HepG2 (cell line): ENCODE measurements around the gene PRRT1B. TPM values are rescaled to one million over a fixed set of nuclear protein-coding genes. Genes with fewer than 3 reads are reported as not detected.
A peak's percentile ranks its signal among the peaks of the same experiment; 100 is the strongest.

Experiments
- CREB1 ChIP-seq, 2 experiments: fragments of 450-650 bp in 1 of 2; IDR thresholded peaks; 2 replicates each; pipeline ENCODE4 v1.6.1; 2016 to 2017; ENCODE audit warnings: control low read depth in 1 of 2, mild to moderate bottlenecking in 1 of 2, missing compliant biosample characterization in 1 of 2, missing genetic modification characterization in 1 of 2
- ESRRA ChIP-seq: sonication (generic); formaldehyde crosslinking; IDR thresholded peaks from 2 replicates; pipeline ENCODE4 v1.5.1; 2020; ENCODE audit warnings: mild to moderate bottlenecking, low read depth, missing genetic modification reagents
- JUNB ChIP-seq: sonication (generic); formaldehyde crosslinking; IDR thresholded peaks from 2 replicates; pipeline ENCODE4 v1.8.0; 2022; ENCODE audit warnings: missing genetic modification reagents, mild to moderate bottlenecking, borderline replicate concordance
- MED8 ChIP-seq: sonication (generic); formaldehyde crosslinking; IDR thresholded peaks from 2 replicates; pipeline ENCODE4 v1.8.1; 2023; ENCODE audit warnings: mild to moderate bottlenecking, missing genetic modification reagents; ENCODE audit not compliant: insufficient replicate concordance
- PBX3 ChIP-seq: sonication (generic); formaldehyde crosslinking; IDR thresholded peaks from 2 replicates; pipeline ENCODE4 v1.8.1; 2023; ENCODE audit warnings: missing genetic modification reagents, inconsistent platforms, borderline replicate concordance
- PHB2 ChIP-seq: fragments of 450-650 bp; IDR thresholded peaks from 2 replicates; pipeline ENCODE4 v1.6.1; 2018; ENCODE audit not compliant: partially characterized antibody
- SMYD3 ChIP-seq: sonication (generic); formaldehyde crosslinking; IDR thresholded peaks from 2 replicates; pipeline ENCODE4 v1.8.1; 2023; ENCODE audit warnings: mild to moderate bottlenecking, missing genetic modification reagents
- SOX5 ChIP-seq: IDR thresholded peaks from 2 replicates; pipeline ENCODE4 v1.6.1; 2016; ENCODE audit warnings: borderline replicate concordance
- ZIK1 ChIP-seq: sonication (generic); formaldehyde crosslinking; IDR thresholded peaks from 2 replicates; pipeline ENCODE4 v1.5.0; 2020; ENCODE audit warnings: mild to moderate bottlenecking, low read depth, missing genetic modification reagents, borderline replicate concordance
- ZKSCAN1 ChIP-seq: fragments of 150-350 bp; IDR thresholded peaks from 2 replicates; pipeline ENCODE4 v1.6.1; 2014; ENCODE audit warnings: low read length
- ZNF230 ChIP-seq: sonication (generic); formaldehyde crosslinking; IDR thresholded peaks from 2 replicates; pipeline ENCODE4 v1.4.0; 2020; ENCODE audit warnings: mild to moderate bottlenecking, missing genetic modification reagents
- ZNF234 ChIP-seq: sonication (generic); formaldehyde crosslinking; conservative IDR thresholded peaks from 2 replicates; pipeline ENCODE4 v1.5.1; 2020; ENCODE audit warnings: mild to moderate bottlenecking, missing genetic modification reagents
- ZNF572 ChIP-seq: sonication (generic); formaldehyde crosslinking; IDR thresholded peaks from 2 replicates; pipeline ENCODE4 v1.5.1; 2020; ENCODE audit warnings: mild to moderate bottlenecking, missing genetic modification reagents
- polyA plus RNA-seq, 8 experiments: library from polyadenylated mRNA; depleted of rRNA in 3 of 8; stranded (reverse) in 7 of 8; unstranded in 1 of 8; fragments of >200 nt; fragmentation: Illumina TruSeq in 4 of 8; extraction: Trizol in 4 of 8; gene quantifications; 2 replicates each; pipeline versions ENCODE4 v1.2.1 to v1.2.3, GENCODE V29; 2011 to 2016; ENCODE audit warnings: low read depth in 4 of 8, missing spikeins in 1 of 8, mixed read lengths in 1 of 8; ENCODE audit not compliant: insufficient read depth in 1 of 8
- total RNA-seq, 5 experiments: library from RNA; depleted of rRNA; stranded (reverse); fragments of >200 nt; fragmentation: Illumina TruSeq; extraction: Trizol; gene quantifications; 2 replicates each; pipeline ENCODE4 v1.2.3, GENCODE V29; 2016; ENCODE audit warnings: low read depth in 1 of 5
- TF ChIP-seq, protein P1 (sequence below), 2 experiments: IDR thresholded peaks; 2 replicates each; pipeline ENCODE4 v1.6.1; 2011 to 2012; ENCODE audit warnings: low read length in 2 of 2, borderline replicate concordance in 1 of 2, low read depth in 1 of 2, mild to moderate bottlenecking in 1 of 2, moderate library complexity in 1 of 2
- TF ChIP-seq, protein P2 (sequence below): IDR thresholded peaks from 2 replicates; pipeline ENCODE4 v1.6.1; 2016; ENCODE audit warnings: low read depth, missing genetic modification reagents, missing compliant biosample characterization
- TF ChIP-seq, protein P3 (sequence below): sonication (generic); formaldehyde crosslinking; IDR thresholded peaks from 2 replicates; pipeline ENCODE4 v1.9.0; 2022; ENCODE audit warnings: missing genetic modification reagents, mild to moderate bottlenecking, borderline replicate concordance

Gene PRRT1B
- total and polyA plus RNA-seq, 2 of the 13 experiments (the other 11 are each of a cell fraction or from before 2014, with no cell fraction given), result not detected

DNA sequence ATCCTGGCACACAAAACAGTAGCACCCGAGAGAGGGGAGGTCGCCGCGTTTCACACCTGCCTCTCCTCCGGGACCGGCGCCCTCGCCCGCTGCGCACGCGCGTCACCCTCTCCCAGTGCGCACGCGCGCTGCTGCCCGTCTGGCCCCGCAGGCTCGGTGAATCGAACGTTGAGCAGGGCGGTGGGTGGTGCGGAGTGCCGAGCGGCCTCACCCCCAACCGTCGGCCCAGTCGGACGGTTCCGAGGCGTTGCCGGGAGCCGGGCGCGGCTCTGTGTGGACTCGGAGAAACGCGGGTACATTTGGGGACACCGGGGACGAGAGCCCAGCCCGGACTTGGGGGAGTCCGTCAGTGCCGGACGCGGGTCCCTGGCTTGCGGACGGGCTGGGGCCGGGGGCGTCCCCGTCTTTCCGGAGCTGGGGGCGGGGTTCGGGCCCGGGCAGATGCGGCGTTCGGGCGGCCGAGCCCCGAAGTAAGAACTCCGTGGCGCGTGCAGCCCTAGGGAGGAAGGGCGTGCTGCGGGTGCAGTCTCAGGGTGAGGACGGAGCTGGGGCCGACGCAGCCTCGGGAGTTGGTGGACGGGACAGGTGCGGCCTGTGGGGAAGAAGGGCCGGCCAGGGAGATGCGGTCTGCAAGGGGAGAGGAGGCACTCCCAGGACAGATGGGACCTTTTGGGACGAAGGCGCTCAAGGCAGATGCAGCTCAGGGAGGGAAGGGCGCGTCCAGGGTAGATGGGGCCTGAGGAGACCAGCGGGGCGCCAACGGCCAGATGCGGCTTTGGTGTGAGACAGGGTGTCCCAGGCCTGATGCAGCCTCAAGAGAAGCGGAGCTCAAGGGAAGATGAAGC is 42.3 kb upstream of the PRRT1B start, which contains the start of gene POMT1 (continued):
- TF ChIP-seq MED8 (CRISPR knock-in tag) (no peak), CREB1 (IDR thresholded peaks at IDR 0.05) (no peak), CREB1 (CRISPR knock-in tag; IDR thresholded peaks at IDR 0.05) (no peak), SOX5 (CRISPR knock-in tag) (peak; percentile 40; the same call in 1 of the 2 replicates), JUNB (CRISPR knock-in tag) (no peak), ZIK1 (CRISPR knock-in tag) (peak; percentile 27; the same call in 1 of the 2 replicates), ZNF572 (CRISPR knock-in tag) (0 out of 2 replicates have a peak, but pooled peaks have one; percentile 87), PHB2 (no peak), SMYD3 (CRISPR knock-in tag) (no peak), ZNF234 (CRISPR knock-in tag) (no peak; the same call in 1 of the 2 replicates), ZKSCAN1 (no peak), PBX3 (CRISPR knock-in tag) (0 out of 2 replicates have a peak, but pooled peaks have one; percentile 3), ESRRA (CRISPR knock-in tag) (no peak), ZNF230 (CRISPR knock-in tag) (no peak)
- TF ChIP-seq, protein P1, sequence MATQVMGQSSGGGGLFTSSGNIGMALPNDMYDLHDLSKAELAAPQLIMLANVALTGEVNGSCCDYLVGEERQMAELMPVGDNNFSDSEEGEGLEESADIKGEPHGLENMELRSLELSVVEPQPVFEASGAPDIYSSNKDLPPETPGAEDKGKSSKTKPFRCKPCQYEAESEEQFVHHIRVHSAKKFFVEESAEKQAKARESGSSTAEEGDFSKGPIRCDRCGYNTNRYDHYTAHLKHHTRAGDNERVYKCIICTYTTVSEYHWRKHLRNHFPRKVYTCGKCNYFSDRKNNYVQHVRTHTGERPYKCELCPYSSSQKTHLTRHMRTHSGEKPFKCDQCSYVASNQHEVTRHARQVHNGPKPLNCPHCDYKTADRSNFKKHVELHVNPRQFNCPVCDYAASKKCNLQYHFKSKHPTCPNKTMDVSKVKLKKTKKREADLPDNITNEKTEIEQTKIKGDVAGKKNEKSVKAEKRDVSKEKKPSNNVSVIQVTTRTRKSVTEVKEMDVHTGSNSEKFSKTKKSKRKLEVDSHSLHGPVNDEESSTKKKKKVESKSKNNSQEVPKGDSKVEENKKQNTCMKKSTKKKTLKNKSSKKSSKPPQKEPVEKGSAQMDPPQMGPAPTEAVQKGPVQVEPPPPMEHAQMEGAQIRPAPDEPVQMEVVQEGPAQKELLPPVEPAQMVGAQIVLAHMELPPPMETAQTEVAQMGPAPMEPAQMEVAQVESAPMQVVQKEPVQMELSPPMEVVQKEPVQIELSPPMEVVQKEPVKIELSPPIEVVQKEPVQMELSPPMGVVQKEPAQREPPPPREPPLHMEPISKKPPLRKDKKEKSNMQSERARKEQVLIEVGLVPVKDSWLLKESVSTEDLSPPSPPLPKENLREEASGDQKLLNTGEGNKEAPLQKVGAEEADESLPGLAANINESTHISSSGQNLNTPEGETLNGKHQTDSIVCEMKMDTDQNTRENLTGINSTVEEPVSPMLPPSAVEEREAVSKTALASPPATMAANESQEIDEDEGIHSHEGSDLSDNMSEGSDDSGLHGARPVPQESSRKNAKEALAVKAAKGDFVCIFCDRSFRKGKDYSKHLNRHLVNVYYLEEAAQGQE (IDR thresholded peaks at IDR 0.05; ENCODE audit: borderline replicate concordance in 1 of 2, low read depth in 1 of 2, low read length in 2 of 2), result no peak
- TF ChIP-seq, protein P2, sequence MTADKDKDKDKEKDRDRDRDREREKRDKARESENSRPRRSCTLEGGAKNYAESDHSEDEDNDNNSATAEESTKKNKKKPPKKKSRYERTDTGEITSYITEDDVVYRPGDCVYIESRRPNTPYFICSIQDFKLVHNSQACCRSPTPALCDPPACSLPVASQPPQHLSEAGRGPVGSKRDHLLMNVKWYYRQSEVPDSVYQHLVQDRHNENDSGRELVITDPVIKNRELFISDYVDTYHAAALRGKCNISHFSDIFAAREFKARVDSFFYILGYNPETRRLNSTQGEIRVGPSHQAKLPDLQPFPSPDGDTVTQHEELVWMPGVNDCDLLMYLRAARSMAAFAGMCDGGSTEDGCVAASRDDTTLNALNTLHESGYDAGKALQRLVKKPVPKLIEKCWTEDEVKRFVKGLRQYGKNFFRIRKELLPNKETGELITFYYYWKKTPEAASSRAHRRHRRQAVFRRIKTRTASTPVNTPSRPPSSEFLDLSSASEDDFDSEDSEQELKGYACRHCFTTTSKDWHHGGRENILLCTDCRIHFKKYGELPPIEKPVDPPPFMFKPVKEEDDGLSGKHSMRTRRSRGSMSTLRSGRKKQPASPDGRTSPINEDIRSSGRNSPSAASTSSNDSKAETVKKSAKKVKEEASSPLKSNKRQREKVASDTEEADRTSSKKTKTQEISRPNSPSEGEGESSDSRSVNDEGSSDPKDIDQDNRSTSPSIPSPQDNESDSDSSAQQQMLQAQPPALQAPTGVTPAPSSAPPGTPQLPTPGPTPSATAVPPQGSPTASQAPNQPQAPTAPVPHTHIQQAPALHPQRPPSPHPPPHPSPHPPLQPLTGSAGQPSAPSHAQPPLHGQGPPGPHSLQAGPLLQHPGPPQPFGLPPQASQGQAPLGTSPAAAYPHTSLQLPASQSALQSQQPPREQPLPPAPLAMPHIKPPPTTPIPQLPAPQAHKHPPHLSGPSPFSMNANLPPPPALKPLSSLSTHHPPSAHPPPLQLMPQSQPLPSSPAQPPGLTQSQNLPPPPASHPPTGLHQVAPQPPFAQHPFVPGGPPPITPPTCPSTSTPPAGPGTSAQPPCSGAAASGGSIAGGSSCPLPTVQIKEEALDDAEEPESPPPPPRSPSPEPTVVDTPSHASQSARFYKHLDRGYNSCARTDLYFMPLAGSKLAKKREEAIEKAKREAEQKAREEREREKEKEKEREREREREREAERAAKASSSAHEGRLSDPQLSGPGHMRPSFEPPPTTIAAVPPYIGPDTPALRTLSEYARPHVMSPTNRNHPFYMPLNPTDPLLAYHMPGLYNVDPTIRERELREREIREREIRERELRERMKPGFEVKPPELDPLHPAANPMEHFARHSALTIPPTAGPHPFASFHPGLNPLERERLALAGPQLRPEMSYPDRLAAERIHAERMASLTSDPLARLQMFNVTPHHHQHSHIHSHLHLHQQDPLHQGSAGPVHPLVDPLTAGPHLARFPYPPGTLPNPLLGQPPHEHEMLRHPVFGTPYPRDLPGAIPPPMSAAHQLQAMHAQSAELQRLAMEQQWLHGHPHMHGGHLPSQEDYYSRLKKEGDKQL, result no peak
- TF ChIP-seq, protein P3, sequence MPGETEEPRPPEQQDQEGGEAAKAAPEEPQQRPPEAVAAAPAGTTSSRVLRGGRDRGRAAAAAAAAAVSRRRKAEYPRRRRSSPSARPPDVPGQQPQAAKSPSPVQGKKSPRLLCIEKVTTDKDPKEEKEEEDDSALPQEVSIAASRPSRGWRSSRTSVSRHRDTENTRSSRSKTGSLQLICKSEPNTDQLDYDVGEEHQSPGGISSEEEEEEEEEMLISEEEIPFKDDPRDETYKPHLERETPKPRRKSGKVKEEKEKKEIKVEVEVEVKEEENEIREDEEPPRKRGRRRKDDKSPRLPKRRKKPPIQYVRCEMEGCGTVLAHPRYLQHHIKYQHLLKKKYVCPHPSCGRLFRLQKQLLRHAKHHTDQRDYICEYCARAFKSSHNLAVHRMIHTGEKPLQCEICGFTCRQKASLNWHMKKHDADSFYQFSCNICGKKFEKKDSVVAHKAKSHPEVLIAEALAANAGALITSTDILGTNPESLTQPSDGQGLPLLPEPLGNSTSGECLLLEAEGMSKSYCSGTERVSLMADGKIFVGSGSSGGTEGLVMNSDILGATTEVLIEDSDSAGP, result peak; percentile 27
